LNCaP clone FGC (cell line): ENCODE results near the gene EEFSEC.

ENCODE experiments used
- DNase-seq: peaks from one replicate; pipeline ENCODE4 v3.0.0-alpha.2; 2011; ENCODE audit warnings: low read depth
- H3K4me3 ChIP-seq: 2 replicates; pipeline ENCODE4 v1.5.1; 2011; ENCODE audit warnings: mild to moderate bottlenecking, low read depth, low read length, control low read depth
- TF ChIP-seq, protein P1 (sequence below): IDR thresholded peaks from 2 replicates; pipeline ENCODE4 v1.5.1; 2012; ENCODE audit warnings: mild to moderate bottlenecking; ENCODE audit not compliant: control insufficient read depth, insufficient read depth; ENCODE audit errors: extremely low read depth

EEFSEC gene

DNA sequence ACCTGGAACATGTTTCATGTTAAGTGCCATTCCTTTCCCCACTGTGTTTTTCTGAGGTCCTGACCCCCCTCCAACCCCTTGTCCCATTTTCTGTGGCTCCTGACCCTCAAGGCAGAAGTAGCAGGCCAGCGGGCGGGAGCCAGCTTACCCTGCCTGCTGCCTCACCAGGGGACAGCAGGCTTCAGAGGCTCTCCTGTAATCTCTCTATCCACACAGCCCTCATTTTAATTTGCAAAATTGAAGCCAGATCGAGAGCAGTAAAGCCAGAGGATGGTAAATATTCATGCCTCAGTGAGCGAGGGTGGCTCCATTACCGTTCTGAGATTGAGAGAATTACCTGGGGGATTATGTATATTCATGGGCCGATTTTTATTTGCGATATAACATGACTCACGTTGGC is 165.8 kb downstream of the EEFSEC start:
- H3K4me3 ChIP-seq = no peak overlapping the region
- DNase-seq = no peak

GRCh38 chr3:128319741-128320141 is 166.5 kb downstream of the EEFSEC start:
- H3K4me3 ChIP-seq = no peak overlapping the region
- DNase-seq = peak; percentile 78
- TF ChIP-seq, protein P1, sequence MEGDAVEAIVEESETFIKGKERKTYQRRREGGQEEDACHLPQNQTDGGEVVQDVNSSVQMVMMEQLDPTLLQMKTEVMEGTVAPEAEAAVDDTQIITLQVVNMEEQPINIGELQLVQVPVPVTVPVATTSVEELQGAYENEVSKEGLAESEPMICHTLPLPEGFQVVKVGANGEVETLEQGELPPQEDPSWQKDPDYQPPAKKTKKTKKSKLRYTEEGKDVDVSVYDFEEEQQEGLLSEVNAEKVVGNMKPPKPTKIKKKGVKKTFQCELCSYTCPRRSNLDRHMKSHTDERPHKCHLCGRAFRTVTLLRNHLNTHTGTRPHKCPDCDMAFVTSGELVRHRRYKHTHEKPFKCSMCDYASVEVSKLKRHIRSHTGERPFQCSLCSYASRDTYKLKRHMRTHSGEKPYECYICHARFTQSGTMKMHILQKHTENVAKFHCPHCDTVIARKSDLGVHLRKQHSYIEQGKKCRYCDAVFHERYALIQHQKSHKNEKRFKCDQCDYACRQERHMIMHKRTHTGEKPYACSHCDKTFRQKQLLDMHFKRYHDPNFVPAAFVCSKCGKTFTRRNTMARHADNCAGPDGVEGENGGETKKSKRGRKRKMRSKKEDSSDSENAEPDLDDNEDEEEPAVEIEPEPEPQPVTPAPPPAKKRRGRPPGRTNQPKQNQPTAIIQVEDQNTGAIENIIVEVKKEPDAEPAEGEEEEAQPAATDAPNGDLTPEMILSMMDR = peak; percentile 39

More for the DNA sequence above, 165.8 kb downstream of the EEFSEC start:
- TF ChIP-seq, protein P1 = no peak

- TF ChIP-seq, protein P1 = no peak
- H3K4me3 ChIP-seq = no peak overlapping the region
- no peak for DNase-seq
Observed at GRCh38 chr3:128320551-128321340, 167.5 kb downstream of the EEFSEC start.

DNA sequence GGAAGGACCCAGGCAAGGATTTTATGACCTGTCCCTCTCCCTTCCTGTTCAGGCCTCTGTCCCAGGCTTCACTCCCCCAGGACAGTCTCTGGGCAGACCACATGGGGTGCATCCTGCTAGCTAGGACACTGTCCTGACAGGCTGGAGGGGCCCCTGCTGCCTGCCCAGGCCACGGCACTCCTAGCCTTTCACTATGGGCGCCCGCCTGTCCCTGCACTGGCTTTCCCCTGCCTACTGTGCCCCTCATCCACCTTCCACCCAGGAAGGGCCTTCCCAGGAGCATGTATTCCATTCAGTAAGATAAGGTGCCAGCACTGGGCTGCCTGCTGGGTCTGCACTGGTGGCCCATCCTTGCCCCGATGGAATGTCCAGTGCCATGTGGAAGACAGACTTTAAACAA is 168.1 kb downstream of the EEFSEC start:
- no peak overlapping the region for H3K4me3 ChIP-seq
- DNase-seq = no peak
- TF ChIP-seq, protein P1 = no peak

- DNase-seq = no peak
- no peak overlapping the region for H3K4me3 ChIP-seq
- TF ChIP-seq, protein P1 = peak; percentile 59
Observed at GRCh38 chr3:128322030-128323022, 169.0 kb downstream of the EEFSEC start.

DNA sequence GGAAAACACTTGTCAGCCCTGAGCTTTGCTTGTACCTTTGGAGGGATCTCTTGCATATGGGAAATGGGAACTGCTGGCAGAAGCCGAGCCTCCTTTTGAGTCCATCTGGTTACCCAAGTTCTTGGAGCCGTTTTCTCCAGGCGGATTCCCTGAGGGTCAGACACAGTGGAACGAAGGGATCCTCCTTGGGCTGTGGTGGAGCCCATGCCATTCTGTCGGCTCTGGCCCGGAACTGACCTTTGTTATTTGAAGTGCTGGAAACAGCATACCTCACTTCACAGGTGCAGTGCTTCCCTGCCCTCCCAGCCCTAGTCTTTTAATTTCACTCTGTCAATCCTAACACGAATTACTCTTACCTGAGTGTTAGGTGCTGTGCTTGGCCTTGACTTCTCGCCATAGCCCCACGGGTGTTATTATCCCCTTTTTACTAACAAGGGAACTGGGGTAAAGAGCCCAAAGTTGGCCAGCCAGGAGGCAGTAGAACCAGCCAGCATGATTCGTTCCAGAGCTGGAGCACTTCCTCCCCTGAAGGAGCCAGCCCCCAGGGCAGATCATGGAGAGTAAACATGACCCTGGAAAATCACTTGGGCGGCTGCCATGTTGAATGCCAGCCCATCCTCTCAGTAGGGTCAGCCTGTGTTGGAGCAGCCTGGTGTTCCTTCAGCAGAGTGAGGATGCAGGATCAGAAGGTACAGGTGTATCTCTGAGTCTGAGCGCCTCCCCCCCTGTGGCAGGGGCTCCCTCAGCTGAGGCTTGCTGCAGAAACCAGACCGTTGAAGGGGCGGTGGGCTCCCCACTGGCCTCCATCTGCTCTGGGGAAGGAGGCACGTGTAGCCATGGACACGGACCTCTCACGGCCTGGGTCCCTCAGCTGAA is 170.2 kb downstream of the EEFSEC start:
- peak; percentile 90 for DNase-seq
- TF ChIP-seq, protein P1 = no peak
- no peak overlapping the region for H3K4me3 ChIP-seq
